Superior temporal gyrus (tissue), 1 donor: ENCODE data around the gene VEPH1.

Experiments
- DNase-seq: peaks from one replicate; pipeline ENCODE4 v3.0.0-alpha.2; 2016; ENCODE audit errors: extremely low spot score

Gene VEPH1

DNA sequence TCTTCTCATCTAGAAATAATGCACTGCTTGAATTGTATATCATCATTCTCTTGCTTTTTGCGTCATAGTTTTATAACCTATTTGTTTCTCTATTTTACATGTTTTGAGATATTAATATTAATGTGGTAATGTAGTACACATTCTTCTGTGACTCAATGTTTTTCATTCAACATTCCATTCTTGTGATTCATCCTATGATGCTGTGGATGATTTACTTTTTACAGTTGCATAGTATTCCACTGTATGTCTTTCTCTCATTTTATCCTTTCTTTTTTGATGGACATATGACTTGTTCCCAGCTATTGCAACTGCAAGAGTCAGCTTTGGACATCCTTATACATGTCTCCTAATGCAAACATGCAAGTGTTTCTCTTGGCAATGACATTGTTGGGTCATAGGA is 20.6 kb upstream of the VEPH1 start:
- DNase-seq = no peak

DNA sequence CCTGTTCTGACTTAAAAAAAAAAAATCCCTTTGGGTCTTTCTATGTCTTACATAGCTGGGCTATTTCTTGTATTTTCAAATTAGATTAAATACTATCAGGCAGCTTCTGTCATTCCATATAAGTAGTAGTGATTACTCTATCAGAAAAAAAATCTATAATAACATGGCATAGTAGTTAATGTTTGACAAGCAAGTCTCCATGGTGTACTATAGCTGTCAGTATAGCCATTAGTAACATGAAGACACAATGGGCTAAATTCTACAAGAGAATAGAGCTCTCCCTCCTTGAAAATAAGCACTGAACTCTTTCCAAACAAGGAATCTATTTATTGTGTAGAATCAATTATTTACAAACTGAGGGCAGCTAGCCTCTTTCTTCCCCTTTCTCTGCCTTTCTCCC is 19.4 kb upstream of the VEPH1 start:
- no peak for DNase-seq

DNA sequence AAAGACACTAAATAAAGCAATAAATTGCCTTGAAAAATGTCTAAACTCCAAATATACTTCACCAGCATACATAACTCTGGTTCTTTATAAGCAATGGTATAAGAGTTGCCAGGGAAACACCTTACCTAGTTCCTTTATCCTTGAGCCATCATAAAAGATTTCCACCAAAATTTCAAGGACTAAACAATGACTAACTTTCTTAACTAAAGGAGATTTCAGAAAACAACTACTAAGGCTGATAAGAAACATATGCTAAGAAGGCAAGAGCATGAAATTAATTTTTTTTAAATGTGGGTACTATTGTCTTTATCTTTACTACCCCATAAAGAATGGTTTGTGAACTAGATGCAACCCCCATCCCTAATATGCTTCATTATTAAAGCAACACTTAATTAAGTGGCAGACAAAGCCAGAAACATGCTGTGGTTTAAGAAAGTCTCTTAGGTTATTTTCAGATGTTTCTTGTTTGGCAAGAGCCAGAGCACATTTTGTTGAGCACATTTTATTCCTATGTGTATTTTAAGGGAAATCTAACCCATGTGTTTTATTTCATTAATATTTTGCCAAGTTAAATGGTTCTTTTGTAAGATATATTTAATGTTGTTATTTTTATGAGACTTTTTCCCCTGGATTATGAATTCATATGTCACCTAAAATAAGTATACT is 17.4 kb upstream of the VEPH1 start:
- no peak for DNase-seq

DNA sequence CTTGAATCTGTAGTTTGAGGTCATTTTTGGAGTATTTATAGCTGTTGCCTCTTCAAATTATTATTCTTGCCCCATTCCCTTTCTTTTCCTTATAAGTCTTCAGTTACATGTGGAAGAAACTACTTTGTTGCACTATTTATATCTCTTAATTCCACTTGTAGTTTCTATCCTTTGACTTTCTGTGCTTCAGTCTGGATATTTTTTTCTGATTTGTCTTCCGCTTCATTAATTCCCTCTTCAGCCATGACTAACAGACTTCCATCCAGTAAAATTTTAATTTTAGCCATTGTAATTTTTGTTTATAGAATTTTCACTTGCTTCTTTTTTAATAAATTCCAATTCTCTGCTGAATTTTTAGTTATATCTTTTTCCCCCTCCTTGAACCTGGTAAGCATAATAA is 15.7 kb upstream of the VEPH1 start:
- no peak for DNase-seq

DNA sequence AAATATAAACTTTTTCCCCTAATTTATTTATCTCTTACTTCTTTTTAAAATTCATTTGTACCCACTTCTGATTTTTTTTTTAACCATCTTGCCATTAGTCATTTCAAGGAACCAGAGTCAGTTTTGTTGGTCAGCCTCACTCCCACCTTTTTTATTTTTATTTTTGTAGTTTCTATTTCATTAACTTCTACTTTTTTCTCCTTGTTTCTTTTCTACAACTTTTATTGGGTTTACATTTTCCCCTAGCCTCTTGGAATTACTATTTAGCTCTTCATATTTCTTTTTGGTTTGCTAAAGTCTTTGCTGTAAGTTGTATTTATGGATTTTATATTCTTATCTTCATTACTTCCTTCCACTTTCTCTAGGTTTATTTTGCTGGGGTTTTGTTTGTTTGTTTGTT is 13.7 kb upstream of the VEPH1 start:
- DNase-seq = no peak

DNA sequence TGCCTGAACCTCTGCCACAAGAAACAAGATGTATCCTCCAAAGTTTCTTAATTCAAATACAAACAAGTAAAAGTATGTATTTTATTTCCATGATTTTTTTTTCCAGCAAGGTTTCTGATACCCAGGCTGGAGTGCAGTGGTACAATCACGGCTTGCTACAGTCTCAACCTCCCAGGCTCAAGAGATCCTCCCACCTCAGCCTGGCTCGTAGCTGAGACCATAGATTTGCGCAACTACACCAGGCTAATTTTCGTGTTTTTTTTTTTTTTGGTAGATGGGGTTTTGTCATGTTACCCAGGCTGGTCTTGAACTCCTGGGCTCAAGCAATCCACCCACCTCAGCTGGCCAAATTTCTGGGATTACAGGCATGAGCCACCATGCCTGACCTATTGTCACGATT is 12.2 kb upstream of the VEPH1 start:
- no peak for DNase-seq

DNA sequence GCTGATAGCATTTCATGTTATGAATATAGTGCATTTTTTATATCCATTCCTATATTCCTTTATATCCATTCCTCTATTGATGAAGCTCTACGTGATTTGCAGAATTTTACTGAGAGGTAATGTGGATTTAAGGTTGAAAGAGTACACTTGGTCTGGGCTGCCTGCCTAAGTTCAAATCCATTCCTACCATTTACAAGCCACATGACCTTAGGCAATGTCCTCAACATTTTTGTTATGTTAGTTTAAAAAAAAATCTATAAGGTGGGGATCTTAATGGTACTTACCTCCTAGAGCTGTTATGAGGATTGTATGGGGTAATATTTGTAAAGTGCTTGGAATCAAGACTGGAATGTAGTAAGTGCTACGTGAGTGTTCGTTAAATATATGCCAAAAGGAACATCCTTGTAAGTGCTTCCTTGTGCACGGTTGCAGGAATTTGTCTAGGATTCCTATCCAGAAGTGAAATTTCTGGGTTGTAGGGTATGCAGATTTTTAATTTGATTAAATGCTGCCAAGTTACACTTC is 11.2 kb upstream of the VEPH1 start:
- no peak for DNase-seq

DNA sequence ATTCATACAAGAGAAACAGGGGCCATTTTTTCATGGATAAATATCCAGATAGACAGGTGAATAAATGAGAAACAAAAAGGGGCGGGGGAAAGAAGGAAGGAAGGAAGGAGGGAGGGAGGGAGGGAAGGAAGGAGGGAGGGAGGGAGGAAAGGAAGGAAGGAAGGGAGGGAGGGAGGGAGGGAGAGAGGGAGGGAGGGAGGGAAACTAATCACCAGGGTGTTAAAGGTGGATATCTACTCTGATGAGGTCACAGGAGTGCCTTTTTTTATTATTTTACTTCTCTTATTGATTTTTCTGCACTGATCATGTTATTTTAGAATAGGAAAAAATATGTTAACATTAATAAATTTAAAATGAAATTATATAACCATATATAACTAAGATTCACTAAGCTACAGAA is 10.4 kb upstream of the VEPH1 start:
- DNase-seq = no peak

DNA sequence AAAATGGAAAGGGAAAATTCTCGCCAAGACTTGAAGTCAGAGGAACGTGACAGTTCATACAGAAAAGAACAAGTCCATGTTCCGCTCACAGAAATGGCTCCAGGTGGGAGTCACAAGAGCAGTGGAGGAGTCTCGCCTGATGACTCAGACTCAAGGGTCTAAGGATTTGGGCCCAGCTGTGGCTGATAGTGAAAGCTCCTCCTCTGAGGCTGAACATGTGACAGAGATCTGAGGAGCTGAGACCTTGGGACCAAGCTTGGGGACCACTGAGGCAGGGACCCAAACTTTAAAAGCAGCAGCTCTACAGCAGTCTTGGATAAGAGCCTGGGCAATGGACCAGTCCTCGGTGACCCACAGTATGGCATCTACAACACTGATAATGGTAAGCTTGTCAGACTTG is 9.3 kb upstream of the VEPH1 start:
- no peak for DNase-seq

DNA sequence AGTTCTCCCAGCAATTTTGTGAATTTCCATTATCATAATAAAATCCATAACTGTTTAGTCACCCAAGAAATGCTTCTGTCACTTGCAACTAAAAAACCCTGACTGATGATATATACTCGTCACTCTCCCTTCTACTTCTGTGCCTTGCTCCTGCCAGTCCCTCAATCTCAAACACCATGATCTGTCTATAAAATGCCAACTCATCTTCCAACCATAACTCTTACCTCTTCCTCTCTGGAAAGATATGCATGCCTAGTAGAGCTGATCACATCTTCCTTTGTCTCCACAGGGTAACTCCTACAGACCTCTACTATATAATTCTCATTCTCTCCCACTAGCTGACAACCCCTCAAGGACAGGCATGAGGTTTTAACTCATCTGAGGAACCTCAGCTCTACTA is 5.2 kb upstream of the VEPH1 start:
- DNase-seq = no peak

DNA sequence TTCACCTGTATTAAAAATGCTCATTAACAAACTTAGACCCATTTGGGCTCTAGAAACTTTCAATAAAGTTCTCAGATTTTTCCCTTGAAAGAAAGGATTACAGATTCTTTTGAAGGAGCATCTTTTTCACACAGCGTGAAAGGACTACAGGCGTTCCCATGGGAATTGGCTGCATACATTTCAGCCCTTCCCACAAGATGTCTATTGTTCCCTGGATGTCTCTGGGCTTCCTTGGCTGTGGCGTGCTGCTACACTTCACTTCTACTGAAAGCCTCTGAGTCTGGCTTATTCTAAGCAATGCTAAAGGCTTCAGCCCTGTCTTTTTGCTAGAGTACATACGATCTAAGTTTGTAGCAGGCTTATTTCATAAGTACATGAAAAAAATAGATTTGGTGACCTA is 1.4 kb downstream of the VEPH1 start:
- no peak for DNase-seq

DNA sequence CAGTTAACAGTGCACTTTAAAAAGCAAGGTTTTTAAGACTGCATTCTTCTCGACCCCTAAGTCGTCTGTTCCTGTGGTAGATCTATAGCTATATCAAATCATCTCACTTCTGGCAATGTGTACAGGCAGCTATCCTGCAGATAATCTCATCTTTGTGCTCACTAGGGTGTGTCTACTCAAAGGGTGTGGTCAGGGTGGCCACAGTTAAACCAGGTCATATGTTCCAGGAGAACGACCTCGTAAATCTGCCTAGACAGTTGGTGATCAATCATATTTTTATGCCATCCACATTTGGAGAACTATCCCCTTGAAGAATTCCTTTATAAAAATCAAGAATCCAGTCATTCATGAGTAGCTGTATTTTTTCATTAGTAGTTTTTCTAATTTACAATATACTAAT is 3.0 kb downstream of the VEPH1 start:
- no peak for DNase-seq

DNA sequence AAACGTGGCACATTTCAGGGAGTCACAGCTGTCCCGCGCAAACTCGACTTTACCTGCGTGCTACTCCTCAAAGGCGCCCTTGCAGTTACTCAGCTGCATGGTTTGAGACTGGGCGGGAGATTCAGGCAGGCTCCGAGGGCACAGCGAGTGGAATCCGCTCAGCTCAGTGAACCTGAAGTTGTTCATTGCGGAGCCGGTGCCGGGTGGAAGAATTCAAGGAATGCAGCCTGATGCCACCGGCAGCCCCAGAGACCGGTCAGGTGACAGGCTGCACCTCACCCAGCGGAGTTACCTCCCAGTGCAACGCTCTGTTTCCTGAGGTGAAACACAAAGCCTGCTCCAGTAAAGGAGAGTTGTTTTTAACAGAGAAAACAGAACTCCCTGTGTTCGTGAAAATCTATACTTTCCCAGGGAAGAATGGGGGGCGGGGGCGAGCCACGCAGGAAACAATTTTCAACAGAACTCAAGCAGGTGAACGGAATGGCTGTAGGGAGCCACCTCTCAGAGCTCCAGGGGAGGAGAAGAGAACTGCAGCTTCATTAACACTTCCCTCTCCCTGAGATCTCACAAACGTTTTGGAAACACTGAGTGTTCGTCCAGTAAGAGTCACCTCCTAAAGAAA is 3.8 kb downstream of the VEPH1 start:
- no peak for DNase-seq

DNA sequence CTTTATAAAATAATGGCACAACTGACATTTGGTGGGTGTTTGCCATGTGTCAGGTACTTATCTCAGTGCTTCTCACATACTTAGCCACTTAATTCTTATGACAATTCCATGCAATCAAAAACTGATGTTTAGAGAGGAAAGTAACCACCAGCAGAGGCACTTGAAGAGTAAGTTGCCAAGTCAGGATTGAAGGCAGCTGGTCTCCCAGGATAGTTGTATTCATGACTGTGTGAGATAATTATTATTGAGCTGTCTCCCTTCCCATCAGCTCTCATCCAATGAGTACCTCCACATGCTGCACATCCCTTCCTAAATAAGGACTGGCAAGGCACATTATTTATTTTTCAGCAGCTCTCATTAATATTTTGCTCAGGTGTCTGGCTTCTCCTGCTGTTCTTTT is 4.8 kb downstream of the VEPH1 start:
- DNase-seq = no peak

DNA sequence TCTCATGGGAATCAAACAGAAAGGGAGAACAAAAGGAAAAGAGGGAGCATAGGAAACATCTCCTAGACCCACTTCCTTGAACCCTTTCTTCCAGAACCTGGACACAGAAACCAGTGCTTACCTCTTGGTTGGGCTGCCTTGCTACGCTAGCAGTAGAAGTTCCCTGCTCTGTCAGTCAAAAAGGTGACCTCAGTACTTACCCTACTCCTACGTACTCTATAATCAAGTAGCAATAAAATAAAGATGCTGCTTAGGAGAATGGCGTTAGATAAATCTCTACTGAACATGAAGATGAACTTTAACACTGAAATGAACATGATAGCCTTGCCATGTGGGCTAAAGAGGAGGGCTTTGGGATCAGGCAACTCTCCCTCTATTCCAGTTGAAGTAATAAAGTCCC is 7.4 kb downstream of the VEPH1 start:
- DNase-seq = no peak

DNA sequence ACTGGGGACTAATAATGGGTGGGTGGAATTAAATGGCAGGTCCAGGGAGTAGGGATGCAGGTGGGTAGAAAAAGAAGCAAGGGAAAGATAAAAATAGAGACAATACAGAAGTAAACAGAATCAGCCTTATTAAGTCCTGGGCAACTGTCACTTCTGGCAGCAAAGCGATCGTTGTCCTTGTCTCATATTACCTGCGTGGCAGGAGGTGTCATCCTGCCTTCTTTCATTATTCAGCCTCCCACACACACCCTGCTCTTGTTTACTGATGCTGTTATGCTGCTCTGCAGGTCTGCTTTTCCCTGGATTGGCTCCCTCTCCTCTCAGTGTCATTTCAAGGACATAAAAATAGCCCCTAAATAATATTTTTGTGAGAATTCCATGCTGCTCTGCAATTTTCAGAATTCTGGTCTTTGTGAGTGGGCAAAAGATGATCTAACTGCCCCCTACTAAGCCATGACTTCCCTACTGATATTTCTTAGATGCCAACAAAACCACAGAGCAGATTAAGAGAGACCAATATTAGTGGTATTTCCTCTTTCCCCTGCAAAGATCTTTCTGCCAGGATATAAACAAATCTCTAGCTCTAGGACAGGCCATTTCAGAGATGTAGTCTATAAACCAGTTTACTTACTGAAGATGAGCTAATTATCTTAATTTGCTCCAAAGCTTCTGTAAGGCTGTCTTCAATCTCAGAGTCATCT is 8.5 kb downstream of the VEPH1 start:
- no peak for DNase-seq

DNA sequence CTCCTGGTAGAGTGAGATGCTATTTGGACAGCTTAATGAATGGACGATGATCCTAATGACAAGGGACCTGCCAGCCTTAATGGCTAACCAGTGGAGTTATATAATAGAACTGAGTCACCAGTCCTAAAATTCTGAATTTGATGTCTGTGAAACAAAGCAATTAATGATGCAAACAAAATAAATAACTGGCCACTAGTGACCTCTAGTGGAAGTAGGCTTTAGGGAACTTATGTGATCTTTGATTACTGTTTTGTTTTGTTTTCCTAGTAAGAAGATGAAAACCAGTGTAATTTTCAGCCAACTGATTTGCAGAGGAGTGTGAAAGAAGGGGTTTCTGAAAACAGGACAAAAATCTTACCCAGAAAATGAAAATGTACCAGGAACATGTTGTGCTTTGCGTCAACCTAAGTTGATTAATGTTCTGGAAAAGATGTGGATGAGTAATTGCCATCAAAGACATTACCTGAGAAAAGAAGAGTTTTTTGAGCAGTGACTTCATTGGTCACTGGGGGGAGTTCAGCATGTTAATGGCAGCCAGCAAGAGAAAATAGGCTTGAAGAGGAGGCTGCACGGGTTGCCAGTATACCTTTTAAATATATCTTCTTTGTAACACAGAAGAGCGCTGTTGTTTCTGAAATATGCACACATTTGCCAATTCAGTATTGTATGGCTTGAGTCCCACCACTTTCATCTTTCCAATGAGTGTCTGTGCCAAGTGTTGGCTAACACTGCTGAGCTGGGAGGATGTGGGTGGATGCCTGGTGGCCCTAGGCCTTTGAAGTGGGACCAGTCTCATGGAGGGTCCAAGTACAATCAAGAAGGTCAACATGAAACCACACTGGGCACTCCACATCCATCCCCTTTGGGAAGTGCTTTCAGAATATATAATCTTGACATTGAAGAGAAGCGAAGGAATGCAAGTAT is 9.3 kb downstream of the VEPH1 start:
- peak; percentile 87 for DNase-seq

DNA sequence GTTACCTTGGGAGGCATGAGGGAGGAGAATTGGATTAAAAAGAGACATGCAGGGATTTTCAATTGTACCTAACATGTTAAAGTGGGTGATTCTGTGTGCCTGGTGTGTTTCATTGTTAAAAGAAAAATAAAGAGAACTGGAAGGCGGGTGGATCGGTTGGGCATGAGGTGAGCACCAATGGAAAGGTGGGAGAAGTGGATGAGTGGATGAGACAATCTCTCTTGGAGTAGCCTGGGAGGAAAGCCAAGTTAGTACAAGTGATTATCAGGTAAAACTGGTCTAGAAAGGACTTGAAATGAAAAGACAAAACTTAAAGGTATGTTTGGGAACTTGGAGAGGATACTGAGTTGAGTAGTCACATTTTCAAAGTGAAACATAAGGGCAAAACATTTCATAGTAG is 12.1 kb downstream of the VEPH1 start:
- DNase-seq = no peak

DNA sequence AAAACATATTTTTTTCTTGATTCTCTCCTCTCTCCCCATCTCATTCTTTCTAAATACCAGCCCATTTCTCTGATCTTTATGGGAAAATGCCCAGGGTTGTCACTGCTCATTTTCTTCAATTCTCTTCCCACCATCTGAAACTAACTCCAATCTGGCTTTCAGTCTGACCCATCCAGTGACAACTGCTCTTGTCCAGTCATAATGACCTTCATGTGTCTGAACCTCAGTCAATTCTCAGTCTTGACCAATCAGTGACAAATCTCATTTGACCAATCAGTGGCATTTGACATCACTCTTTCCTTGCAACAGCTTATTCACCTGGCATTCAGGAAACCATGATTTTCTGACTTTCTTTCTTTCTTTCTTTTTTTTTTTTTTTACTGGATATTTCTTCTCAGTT is 15.1 kb downstream of the VEPH1 start:
- DNase-seq = no peak

DNA sequence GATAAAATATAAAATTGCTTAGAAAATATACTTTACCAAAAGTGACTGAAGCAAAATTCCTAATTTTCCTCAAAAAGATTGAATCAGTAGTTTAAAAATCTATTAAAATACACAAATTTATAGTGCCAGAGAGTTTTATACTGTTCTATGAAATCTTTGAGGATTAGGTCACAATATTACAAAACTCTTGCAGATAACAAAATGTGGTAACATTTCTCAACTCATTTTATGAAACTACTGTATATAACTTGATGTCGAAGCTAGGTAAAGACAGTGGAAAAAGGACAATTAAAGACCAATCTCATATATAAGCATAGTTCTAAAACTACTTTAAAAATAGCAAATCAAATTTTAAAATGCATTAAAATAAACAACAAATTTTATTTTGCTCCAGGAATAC is 15.9 kb downstream of the VEPH1 start:
- DNase-seq = no peak

DNA sequence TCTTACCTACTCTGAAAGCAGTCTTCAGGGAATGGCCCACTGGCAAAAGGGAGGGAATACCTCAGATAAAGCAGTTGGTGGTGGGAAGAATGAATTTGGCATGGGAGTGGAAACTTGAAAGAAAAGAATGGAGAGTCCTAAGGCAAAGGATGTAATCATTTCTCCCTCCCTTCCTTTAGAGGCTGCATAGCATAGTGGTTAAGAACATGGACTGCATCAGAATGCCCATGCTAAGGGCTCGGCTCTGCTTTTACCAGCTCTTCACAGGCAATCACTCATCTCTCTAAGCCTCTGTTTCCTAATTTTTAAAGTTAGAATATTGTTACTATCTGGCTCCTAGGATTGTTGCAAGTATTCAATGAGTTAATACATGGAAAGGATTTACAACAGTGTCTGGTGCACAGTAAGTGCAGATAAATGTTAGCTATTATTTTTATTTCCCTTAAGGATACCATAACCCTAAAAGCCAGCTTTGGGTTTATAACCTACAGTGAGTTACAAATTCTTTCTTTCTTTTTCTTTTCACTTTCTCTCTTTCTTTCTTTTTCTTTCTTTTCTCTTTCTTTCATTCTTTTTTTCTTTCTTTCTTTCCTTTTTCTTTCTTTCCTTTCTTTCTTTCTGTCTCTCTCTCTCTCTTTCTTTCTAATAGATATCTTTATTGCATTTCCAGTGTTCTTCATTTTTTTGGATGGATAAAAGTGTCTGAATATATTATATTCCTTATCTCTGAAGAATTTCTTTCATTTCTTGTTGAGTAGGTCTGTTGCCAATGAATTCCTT is 23.6 kb downstream of the VEPH1 start:
- no peak for DNase-seq
